Measurements from ENCODE around the gene CNIH2. TPM values are rescaled to one million over a fixed set of nuclear protein-coding genes. Genes with fewer than 3 reads are reported as not detected.

The CNIH2 gene
- total and polyA plus RNA-seq, 2 of the 13 experiments (the other 11 are each of a cell fraction or from before 2014, with no cell fraction given): 0.60 to 0.69 TPM

- ATAC-seq: no peak
- Histone ChIP-seq H3K79me2 (ENCODE audit: insufficient read depth, low read length) (peaks cover 29% of the 10 kb centered on the region), H4K20me1 (ENCODE audit: insufficient read depth, low read length) (peaks cover 4% of the 10 kb centered on the region), H3K4me1 (ENCODE audit: insufficient read depth, low read length) (peaks cover 54% of the 10 kb centered on the region), H3K4me3 (replicated peaks in 1 of 3; ENCODE audit: insufficient read depth in 1 of 3, low read depth in 2 of 3, low read length in 3 of 3) (no peak overlapping the region), H3K9ac (ENCODE audit: insufficient read depth, low read depth, low read length) (peak overlapping the region; percentile 10; the same call in 1 of the 2 replicates), H3K27me3 (ENCODE audit: control insufficient read depth in 1 of 2, insufficient read depth in 2 of 2, low read length in 2 of 2) (no peaks in the 10 kb centered on the region; a peak in 1 of 5 replicates), H3K36me3 (replicated peaks in 1 of 2; ENCODE audit: control insufficient read depth in 1 of 2, insufficient read depth in 2 of 2, low read length in 2 of 2) (peaks cover 5 to 23% of the 10 kb centered on the region in 2 experiments; a peak in 4 of 5 replicates), H3K9me3 (ENCODE audit: low read length) (no peaks in the 10 kb centered on the region), H3K4me2 (ENCODE audit: low read depth, low read length) (no peak overlapping the region), H2AFZ (ENCODE audit: low read length) (no peak overlapping the region), H3K27ac (ENCODE audit: extremely low read length, insufficient read depth, low read length) (no peak overlapping the region)
- in situ Hi-C loops (cut with HindIII; ENCODE audit: extremely low pct_ligation_motif_present, low pct_unique_long_range_greater_than_20kb): no loop called here
- WGBS (ENCODE audit: low lambda C conversion rate): 100% methylated on average over 3 of the region's 13 CpGs
- POLR2A ChIA-PET: interaction anchor here (5.7 kb wide), 1 partner anchor 26 kb away, joined by 121 read pairs; no protein-coding TSS in a partner anchor
- TF ChIP-seq ZNF687 (CRISPR knock-in tag; IDR thresholded peaks at IDR 0.05): peak; percentile 22; the same call in 1 of the 2 replicates
- peak; percentile 50; the same call in 1 of the 2 replicates for TF ChIP-seq RBFOX2 (IDR thresholded peaks at IDR 0.05; ENCODE audit: low read depth, low read length)
- TF ChIP-seq ZNF225 (CRISPR knock-in tag; IDR thresholded peaks at IDR 0.05): no peak
- TF ChIP-seq AGO2 (optimal IDR thresholded peaks at IDR 0.05; ENCODE audit: low read depth, low read length): peak; percentile 52
- DNase-seq (ENCODE audit: low spot score): no peak
- no TSS peak for BruUV-seq (replicated peaks)
- CTCF ChIA-PET (ENCODE audit: low intra/inter-chr PET ratio, low total read pairs): no interaction called here
- intact Hi-C loops (cut with micrococcal nuclease; ENCODE audit: unreplicated experiment): no loop called here
- FAIRE-seq: no peak
Measured at GRCh38 chr11:66285250-66285947, 7.4 kb downstream of the CNIH2 start.

All from HepG2 (cell line).